Heart right ventricle (tissue), 16 donors: ENCODE measurements around the gene ADAM10. TPM values are rescaled to one million over a fixed set of nuclear protein-coding genes. Genes with fewer than 3 reads are reported as not detected.
A peak's percentile ranks its signal among the peaks of the same experiment; 100 is the strongest.

Experiments used
- ATAC-seq, 8 donors: fragments of 200-7000 bp; cut with Tn5 transposase; one replicate each; pipeline ENCODE4 v1.9.1; 2020; ENCODE audit warnings: mild to moderate bottlenecking in 8 of 8, moderate library complexity in 8 of 8, moderate number of reproducible peaks in 1 of 8
- DNase-seq, 2 donors: peaks; one replicate each; pipeline ENCODE4 v3.0.0-alpha.2; 2020
- H3K27ac ChIP-seq, 10 donors: fragments of 200-600 bp; sonication (generic) in 2 of 10; one replicate each; pipeline versions ENCODE4 v1.5.0 to v1.8.0; 2020 to 2022; ENCODE audit warnings: mild to moderate bottlenecking in 3 of 10
- H3K27me3 ChIP-seq, 7 donors: fragments of 200-600 bp; one replicate each; pipeline ENCODE4 v1.8.0; 2021 to 2022; ENCODE audit warnings: mild to moderate bottlenecking in 2 of 7
- H3K36me3 ChIP-seq, 9 donors: fragments of 200-600 bp; sonication (generic) in 1 of 9; one replicate each; pipeline versions ENCODE4 v1.5.0 to v1.8.0; 2020 to 2022; ENCODE audit warnings: mild to moderate bottlenecking in 2 of 9
- H3K4me1 ChIP-seq, 9 donors: fragments of 200-600 bp; sonication (generic) in 1 of 9; one replicate each; pipeline versions ENCODE4 v1.5.0 to v1.8.0; 2020 to 2022; ENCODE audit warnings: mild to moderate bottlenecking in 4 of 9
- H3K4me3 ChIP-seq, 10 donors: fragments of 200-600 bp; sonication (generic) in 2 of 10; one replicate each; pipeline versions ENCODE4 v1.5.0 to v1.8.0; 2020 to 2022; ENCODE audit warnings: mild to moderate bottlenecking in 7 of 10, moderate library complexity in 2 of 10
- H3K9me3 ChIP-seq, 11 donors: fragments of 200-600 bp in 10 of 11; sonication (generic) in 2 of 11; one replicate each; pipeline versions ENCODE4 v1.5.0 to v1.8.0; 2013 to 2022; ENCODE audit warnings: mild to moderate bottlenecking in 2 of 11, control low read depth in 1 of 11, moderate library complexity in 1 of 11
- CTCF ChIP-seq, 9 donors: fragments of 200-600 bp; sonication (generic) in 2 of 9; IDR thresholded peaks; one replicate each; pipeline versions ENCODE4 v1.5.0 to v1.8.0; 2021 to 2022; ENCODE audit warnings: antibody characterized with exemption in 9 of 9, mild to moderate bottlenecking in 5 of 9, moderate library complexity in 1 of 9
- WGBS, 2 donors: extraction: QIAGEN DNeasy Blood & Tissue Kit; methylation state at CpG; one replicate each; pipeline ENCODE4 v1.1.7; 2013; ENCODE audit warnings: inconsistent platforms in 1 of 2; 5-methylcytosine and 5-hydroxymethylcytosine counted together
- intact Hi-C, 10 donors: fragments of 100-400 bp; cut with DNase I; formaldehyde crosslinking; loops; one replicate each; pipeline versions ENCODE4 v1.11.1 to v1.14.2; 2022
- polyA plus RNA-seq, 2 donors: library from polyadenylated mRNA; stranded (reverse); fragments of 200-250 nt; gene quantifications; one replicate each; pipeline ENCODE4 v1.2.3, GENCODE V29; 2013
- total RNA-seq, 10 donors: library from RNA; stranded (reverse); fragmentation: NEBNext Ultra II Directional in 3 of 10; extraction: Animal tissue kit (Norgen Biotek cat#: 25700) in 3 of 10; gene quantifications; one replicate each; pipeline versions ENCODE4 v1.2.1 to v1.2.4, GENCODE V29; 2021 to 2023
- donor health status: Arrhythmogenic right ventricular cardiomyopathy.
- donor health status: ischemic (EF 13 %, LVEDD 7.1; RV severe dilation, severe dysfunction).
- donor health status: healthy with polysubstance abuse.
- donor health status: DM: no; HTN: yes; CAD: no.
- donor health status: DM: no; HTN: no; CAD: no.
- donor health status: ischemic (EF 25% LVEDD 6.9; RV normal size, moderate dysfunction).
- donor health status: ischemic (EF 25% LVEDD 5.7; RV mildly dilated, moderate dysfunction).
- donor health status: healthy.
- donor health status: DM: yes; HTN: yes; CAD: no.
- donor health status: Ischemic cardiomyopathy.
- donor health status: ischemic (EF 35%, LVEDD 5.7; RV mildly dilated, moderate dysfunction).
- donor health status: nonischemic (EF 11% LVEDD 7.7; RV severe dilation, severe dysfunction).
- donor health status: DM: yes; HTN: yes; CAD: no.
- donor health status: PGD.
- donor health status: ischemic (EF 29% LVEDD 5.4; RV normal size, mild dysfunction).
- donor health status: nonischemic (EF 23%, LVEDD 6.1; RV moderate dilation, normal function).

The ADAM10 gene
- total and polyA plus RNA-seq, 12 donors: 10.2 to 110 (median 80.1) TPM

DNA sequence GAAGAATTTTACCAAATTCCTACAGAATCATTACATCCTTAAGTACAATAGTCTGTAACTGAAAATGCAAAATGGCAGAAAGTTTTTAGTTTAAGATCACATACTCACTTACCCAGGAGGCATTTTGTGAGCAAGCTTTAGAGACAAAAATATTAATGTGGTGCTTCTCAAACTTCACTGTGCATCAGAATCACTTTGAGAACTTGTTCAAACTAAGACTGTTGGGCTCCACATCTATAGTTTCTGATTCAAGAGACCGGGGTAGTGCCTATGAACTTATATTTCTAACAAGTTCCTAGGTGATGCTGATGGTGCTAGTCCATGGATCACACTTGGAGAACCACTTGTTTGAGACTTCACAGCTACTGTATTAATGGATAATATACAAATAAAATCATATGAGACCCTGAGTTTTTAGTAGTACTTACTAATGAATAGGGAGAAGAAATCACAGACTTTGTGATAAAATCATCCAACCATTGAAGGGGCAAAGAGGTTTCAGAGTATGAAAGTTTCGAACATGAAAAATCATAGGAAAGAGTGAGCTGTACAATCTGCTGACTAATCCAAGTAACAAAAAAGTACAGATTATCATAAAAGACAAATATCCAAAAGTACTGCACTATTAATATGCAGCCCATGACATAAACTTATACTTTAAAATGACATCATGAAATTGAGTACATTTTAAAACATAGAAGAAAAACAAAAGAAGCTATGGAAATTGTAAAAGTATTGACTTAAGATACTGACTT, 110.3 kb downstream of the ADAM10 start:
- Histone ChIP-seq H3K4me1 (no peaks in the 10 kb centered on the region), H3K36me3 (peaks cover 0 to 93% (median 0%) of the 10 kb centered on the region in 9 donors), H3K4me3 (no peak overlapping the region), H3K9me3 (no peaks in the 10 kb centered on the region), H3K27ac (no peak overlapping the region), H3K27me3 (no peaks in the 10 kb centered on the region)
- no peak for TF ChIP-seq CTCF (IDR thresholded peaks at IDR 0.05)
- 95 to 98% methylated on average over 2 of the region's 2 CpGs for WGBS, 2 donors
- ATAC-seq (no peak), DNase-seq (no peak)
- intact Hi-C loops: no loop called here

- intact Hi-C loops: loop anchor here in 1 of 10 donors (5.0 kb wide), 1 partner anchor 115 kb away; the partner anchor contains the start of gene ADAM10
- H3K36me3 ChIP-seq: peaks cover 0 to 59% (median 0%) of the 10 kb centered on the region in 9 donors
- DNase-seq: no peak
- peaks cover 0 to 24% (median 18%) of the 10 kb centered on the region in 9 donors for H3K4me1 ChIP-seq
- H3K27me3 ChIP-seq: no peaks in the 10 kb centered on the region
- no peak for ATAC-seq
- no peak for TF ChIP-seq CTCF (IDR thresholded peaks at IDR 0.05)
- 96 to 98% methylated on average over 2 of the region's 2 CpGs for WGBS, 2 donors
- H3K27ac ChIP-seq: no peak overlapping the region
- no peak overlapping the region for H3K4me3 ChIP-seq
- H3K9me3 ChIP-seq: no peaks in the 10 kb centered on the region
Observed at GRCh38 chr15:58632789-58633188, 116.7 kb downstream of the ADAM10 start.

GRCh38 chr15:58631319-58631718, 118.2 kb downstream of the ADAM10 start:
- Histone ChIP-seq H3K4me1 (peaks cover 0 to 32% (median 27%) of the 10 kb centered on the region in 9 donors), H3K36me3 (peaks cover 0 to 58% (median 8%) of the 10 kb centered on the region in 9 donors), H3K27me3 (no peaks in the 10 kb centered on the region), H3K27ac (no peak overlapping the region), H3K9me3 (no peaks in the 10 kb centered on the region), H3K4me3 (no peak overlapping the region)
- intact Hi-C loops: loop anchor here in 1 of 10 donors (5.0 kb wide), 1 partner anchor 116 kb away; the partner anchor contains the start of gene ADAM10
- ATAC-seq (no peak), DNase-seq (no peak)
- 99 to 100% methylated on average over 2 of the region's 2 CpGs for WGBS, 2 donors
- no peak for TF ChIP-seq CTCF (IDR thresholded peaks at IDR 0.05)

DNA sequence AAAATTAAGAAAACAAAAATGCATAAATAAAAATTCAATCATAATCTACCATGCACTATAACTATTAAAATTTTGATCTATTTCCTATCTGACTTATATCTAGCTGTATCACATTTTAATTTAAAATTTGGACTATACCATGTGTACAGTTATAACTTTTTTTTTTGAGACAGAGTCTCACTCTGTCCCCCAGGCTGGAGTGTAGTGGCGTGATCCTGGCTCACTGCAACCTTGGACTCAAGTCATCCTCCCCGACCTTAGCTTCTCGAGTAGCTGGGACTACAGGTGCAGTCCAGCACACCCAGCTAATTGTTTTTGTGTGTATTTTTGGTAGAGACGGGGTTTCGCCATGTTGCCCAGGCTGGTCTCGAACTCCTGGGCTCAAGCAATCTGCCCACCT, 119.9 kb downstream of the ADAM10 start:
- ATAC-seq (peak in 2 of 8 donors; percentile 41 to 51), DNase-seq (no peak)
- Histone ChIP-seq H3K9me3 (no peaks in the 10 kb centered on the region), H3K27ac (peak overlapping the region in 6 of 10 donors; percentile 68 to 88 (median 82)), H3K4me1 (peaks cover 0 to 32% (median 27%) of the 10 kb centered on the region in 9 donors), H3K27me3 (no peaks in the 10 kb centered on the region), H3K36me3 (peaks cover 0 to 64% (median 11%) of the 10 kb centered on the region in 9 donors), H3K4me3 (no peak overlapping the region)
- WGBS, 2 donors: 86 to 87% methylated on average over 6 of the region's 6 CpGs
- TF ChIP-seq CTCF (IDR thresholded peaks at IDR 0.05): no peak
- intact Hi-C loops: loop anchor here in 1 of 10 donors (5.0 kb wide), 1 partner anchor 118 kb away; the partner anchor contains the start of gene ADAM10
